ENCODE data around the gene MEGF10.
"Not testable (repeated sequence)": the region's sequence is repeated elsewhere in the genome, so short reads cannot be mapped to it uniquely, and the experiment has no call there.

MEGF10 gene

DNA sequence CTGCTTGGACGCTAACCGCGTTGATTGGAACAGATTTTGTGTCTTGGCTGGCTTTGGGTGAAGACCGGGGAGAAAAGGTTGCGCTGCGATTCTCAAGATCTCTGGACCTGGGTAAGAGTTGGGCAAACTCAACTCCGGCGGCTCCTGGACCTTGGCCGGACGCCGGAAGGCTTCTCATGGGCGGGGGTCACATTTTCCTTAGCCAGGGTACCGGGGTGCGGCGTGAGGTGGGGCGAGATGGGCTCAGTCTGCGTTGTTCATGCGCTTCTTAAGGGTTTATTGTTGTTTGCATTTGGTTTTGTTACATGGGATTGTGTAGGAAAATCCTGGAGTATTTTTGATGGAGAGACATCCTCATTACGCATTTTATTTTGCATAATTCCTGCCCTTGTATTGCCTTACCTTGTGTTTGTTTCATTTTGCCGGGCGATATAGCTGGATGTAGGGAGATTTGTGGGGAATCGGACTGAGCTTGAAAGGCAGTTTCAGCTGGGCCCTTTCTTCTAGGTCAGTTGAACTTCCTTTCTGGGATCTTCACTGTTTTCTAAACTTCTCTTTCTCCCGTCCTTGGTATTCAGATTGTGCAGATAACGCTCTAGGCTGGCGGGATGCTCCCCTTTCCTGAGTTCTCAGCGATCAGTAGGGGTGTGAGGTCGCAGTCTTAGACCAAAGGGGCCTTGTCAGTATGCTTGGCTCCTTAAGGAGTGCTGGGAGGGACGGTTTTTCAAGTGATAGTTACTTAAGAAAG, 524 bp downstream of the MEGF10 start:
- Histone ChIP-seq H3K27me3 (ENCODE audit: control insufficient read depth, insufficient read depth, low read length) (peaks cover 2% of the 10 kb centered on the region), H3K36me3 (ENCODE audit: control insufficient read depth, insufficient read depth, low read length) (no peaks in the 10 kb centered on the region), H3K9ac (ENCODE audit: low read length) (no peak overlapping the region), H3K27ac (ENCODE audit: low read depth, low read length) (no peak overlapping the region), H3K4me1 (ENCODE audit: control insufficient read depth, insufficient read depth, low read length) (no peaks in the 10 kb centered on the region), H3K4me3 (ENCODE audit: low read length) (peak overlapping the region; percentile 38)

DNA sequence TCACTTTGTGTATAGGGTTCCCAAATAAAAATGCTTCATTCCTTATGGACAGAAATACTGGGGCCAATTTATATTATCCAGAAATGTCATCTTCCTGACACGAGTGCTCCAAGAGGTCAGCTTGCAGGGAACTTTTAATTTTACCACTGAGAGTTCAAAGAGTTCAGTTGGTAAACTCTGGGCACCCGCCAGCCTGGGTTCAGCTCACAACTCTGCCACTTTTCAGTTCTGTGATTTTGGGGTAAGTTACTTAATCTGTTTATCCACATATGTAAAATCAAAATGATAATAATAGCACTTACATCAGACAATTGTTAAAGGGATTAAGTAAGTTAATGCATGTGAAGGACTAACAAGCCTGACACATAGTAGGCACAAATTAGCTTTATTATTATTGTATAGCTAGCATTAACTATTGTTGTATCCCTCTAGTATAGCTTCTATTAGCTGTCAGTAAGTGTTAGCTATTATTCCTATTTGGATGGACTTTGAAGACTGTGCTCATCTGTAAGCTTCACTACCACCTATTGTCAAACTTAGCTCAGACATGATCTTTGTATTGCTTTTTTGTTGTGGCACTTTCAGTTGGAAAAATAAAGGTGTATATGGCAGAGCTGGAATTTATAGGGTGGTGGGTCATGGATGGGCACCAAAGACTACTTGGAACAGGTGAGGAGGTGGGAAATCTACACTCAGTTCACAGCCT, 1.6 kb downstream of the MEGF10 start:
- Histone ChIP-seq H3K9ac (ENCODE audit: low read length) (no peak overlapping the region), H3K27me3 (ENCODE audit: control insufficient read depth, insufficient read depth, low read length) (peaks cover 2% of the 10 kb centered on the region), H3K36me3 (ENCODE audit: control insufficient read depth, insufficient read depth, low read length) (no peaks in the 10 kb centered on the region), H3K4me1 (ENCODE audit: control insufficient read depth, insufficient read depth, low read length) (no peaks in the 10 kb centered on the region), H3K27ac (ENCODE audit: low read depth, low read length) (no peak overlapping the region), H3K4me3 (ENCODE audit: low read length) (peak overlapping the region; percentile 2)

GRCh38 chr5:127293373-127293772, 2.8 kb downstream of the MEGF10 start:
- H3K27ac ChIP-seq (ENCODE audit: low read depth, low read length) = no peak overlapping the region
- no peak overlapping the region for H3K4me3 ChIP-seq (ENCODE audit: low read length)

GRCh38 chr5:127294829-127295228, 4.2 kb downstream of the MEGF10 start:
- H3K9ac ChIP-seq (ENCODE audit: low read length) = no peak overlapping the region
- no peak overlapping the region for H3K4me3 ChIP-seq (ENCODE audit: low read length)
- peaks cover 2% of the 10 kb centered on the region for H3K27me3 ChIP-seq (ENCODE audit: control insufficient read depth, insufficient read depth, low read length)
- H3K27ac ChIP-seq (ENCODE audit: low read depth, low read length) = no peak overlapping the region
- H3K4me1 ChIP-seq (ENCODE audit: control insufficient read depth, insufficient read depth, low read length) = no peaks in the 10 kb centered on the region
- H3K36me3 ChIP-seq (ENCODE audit: control insufficient read depth, insufficient read depth, low read length) = no peaks in the 10 kb centered on the region

More at GRCh38 chr5:127293373-127293772, 2.8 kb downstream of the MEGF10 start:
- H3K36me3 ChIP-seq (ENCODE audit: control insufficient read depth, insufficient read depth, low read length) = no peaks in the 10 kb centered on the region
- H3K27me3 ChIP-seq (ENCODE audit: control insufficient read depth, insufficient read depth, low read length) = peaks cover 2% of the 10 kb centered on the region
- no peaks in the 10 kb centered on the region for H3K4me1 ChIP-seq (ENCODE audit: control insufficient read depth, insufficient read depth, low read length)
- no peak overlapping the region for H3K9ac ChIP-seq (ENCODE audit: low read length)

GRCh38 chr5:127295454-127295853, 4.9 kb downstream of the MEGF10 start:
- H3K36me3 ChIP-seq (ENCODE audit: control insufficient read depth, insufficient read depth, low read length) = no peaks in the 10 kb centered on the region
- no peak overlapping the region for H3K9ac ChIP-seq (ENCODE audit: low read length)
- H3K27me3 ChIP-seq (ENCODE audit: control insufficient read depth, insufficient read depth, low read length) = peaks cover 2% of the 10 kb centered on the region
- H3K4me3 ChIP-seq (ENCODE audit: low read length) = no peak overlapping the region
- H3K4me1 ChIP-seq (ENCODE audit: control insufficient read depth, insufficient read depth, low read length) = no peaks in the 10 kb centered on the region
- H3K27ac ChIP-seq (ENCODE audit: low read depth, low read length) = no peak overlapping the region

GRCh38 chr5:127296321-127296720, 5.7 kb downstream of the MEGF10 start:
- peaks cover 2% of the 10 kb centered on the region for H3K27me3 ChIP-seq (ENCODE audit: control insufficient read depth, insufficient read depth, low read length)
- no peak overlapping the region for H3K9ac ChIP-seq (ENCODE audit: low read length)
- H3K4me3 ChIP-seq (ENCODE audit: low read length) = no peak overlapping the region
- H3K4me1 ChIP-seq (ENCODE audit: control insufficient read depth, insufficient read depth, low read length) = no peaks in the 10 kb centered on the region
- no peaks in the 10 kb centered on the region for H3K36me3 ChIP-seq (ENCODE audit: control insufficient read depth, insufficient read depth, low read length)
- H3K27ac ChIP-seq (ENCODE audit: low read depth, low read length) = no peak overlapping the region

GRCh38 chr5:127296894-127297293, 6.3 kb downstream of the MEGF10 start:
- H3K36me3 ChIP-seq (ENCODE audit: control insufficient read depth, insufficient read depth, low read length); H3K27me3 ChIP-seq (ENCODE audit: control insufficient read depth, insufficient read depth, low read length); H3K9ac ChIP-seq (ENCODE audit: low read length); H3K4me3 ChIP-seq (ENCODE audit: low read length); H3K4me1 ChIP-seq (ENCODE audit: control insufficient read depth, insufficient read depth, low read length); H3K27ac ChIP-seq (ENCODE audit: low read depth, low read length): not testable (repeated sequence)

DNA sequence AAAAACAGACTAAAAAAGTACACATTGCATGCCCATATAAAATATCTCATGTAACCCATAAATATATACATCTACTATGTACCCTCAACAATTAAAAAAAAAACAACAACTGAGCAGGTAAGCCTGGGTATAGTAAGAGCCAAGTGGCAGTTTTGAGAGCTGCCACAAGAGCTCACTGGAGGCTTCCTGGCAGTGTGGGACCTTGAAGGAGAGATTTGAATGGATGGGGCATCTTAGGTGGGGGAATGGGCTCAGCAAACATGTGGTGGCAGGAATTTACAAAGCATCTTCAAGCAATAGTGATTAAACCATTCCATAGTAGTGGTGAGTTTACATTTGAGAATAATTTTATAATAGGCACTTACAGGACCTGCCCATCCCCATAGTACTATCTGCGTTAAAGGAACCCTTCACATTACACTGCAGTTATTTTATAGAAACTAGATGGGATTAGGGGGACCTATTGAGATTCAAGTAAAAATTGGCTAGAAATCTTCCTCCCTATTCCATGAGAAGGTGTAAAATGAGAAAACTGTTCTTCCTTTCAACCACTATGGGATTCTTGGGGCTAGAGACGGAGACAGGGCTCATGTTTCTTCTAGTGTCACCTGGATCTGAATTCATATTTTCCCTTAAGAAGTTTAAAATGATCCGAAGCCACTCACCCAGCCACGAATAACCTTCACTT, 6.9 kb downstream of the MEGF10 start:
- Histone ChIP-seq H3K27me3 (ENCODE audit: control insufficient read depth, insufficient read depth, low read length) (no peaks in the 10 kb centered on the region), H3K36me3 (ENCODE audit: control insufficient read depth, insufficient read depth, low read length) (no peaks in the 10 kb centered on the region), H3K4me1 (ENCODE audit: control insufficient read depth, insufficient read depth, low read length) (no peaks in the 10 kb centered on the region), H3K27ac (ENCODE audit: low read depth, low read length) (no peak overlapping the region), H3K9ac (ENCODE audit: low read length) (no peak overlapping the region), H3K4me3 (ENCODE audit: low read length) (no peak overlapping the region)

DNA sequence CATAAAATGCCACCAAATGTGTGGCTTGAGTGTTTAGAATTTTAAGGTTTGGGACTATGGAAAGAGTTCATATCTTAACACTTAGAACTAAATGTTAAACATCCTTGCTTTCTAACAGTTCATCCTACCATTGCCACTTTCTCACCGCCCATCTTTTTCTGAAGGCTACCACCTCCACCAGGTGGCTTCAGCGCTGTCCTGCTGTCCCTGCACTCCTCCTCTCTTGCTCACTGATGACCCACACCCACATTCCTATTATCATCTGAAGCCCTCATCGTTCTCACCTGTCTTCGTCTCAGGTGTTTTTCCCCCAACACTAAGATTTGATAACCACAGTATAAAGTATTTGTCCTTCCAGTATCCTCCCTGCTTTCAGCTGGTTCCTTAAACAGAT, 7.4 kb downstream of the MEGF10 start:
- no peaks in the 10 kb centered on the region for H3K36me3 ChIP-seq (ENCODE audit: control insufficient read depth, insufficient read depth, low read length)
- H3K27me3 ChIP-seq (ENCODE audit: control insufficient read depth, insufficient read depth, low read length) = no peaks in the 10 kb centered on the region
- no peak overlapping the region for H3K9ac ChIP-seq (ENCODE audit: low read length)
- no peak overlapping the region for H3K4me3 ChIP-seq (ENCODE audit: low read length)
- H3K27ac ChIP-seq (ENCODE audit: low read depth, low read length) = no peak overlapping the region
- H3K4me1 ChIP-seq (ENCODE audit: control insufficient read depth, insufficient read depth, low read length) = no peaks in the 10 kb centered on the region

DNA sequence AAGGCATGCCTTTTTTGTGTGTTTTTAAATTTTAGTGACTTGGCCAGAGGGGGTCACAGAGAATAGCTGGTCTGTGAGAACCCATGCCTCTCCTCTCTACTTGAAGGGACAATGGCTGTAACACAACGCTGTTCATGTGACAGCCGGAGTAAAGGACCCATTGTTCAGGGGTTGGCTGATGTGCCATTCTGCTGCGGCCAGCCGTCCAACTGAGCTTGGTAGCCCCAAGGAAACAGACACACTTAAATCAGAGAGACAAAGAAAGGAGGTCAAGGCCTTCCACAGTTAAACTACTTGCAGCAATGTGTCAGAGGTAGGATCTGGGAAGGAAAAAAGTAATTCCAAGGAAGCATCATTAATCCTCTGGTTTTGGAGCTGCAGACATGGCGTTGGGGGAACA, 8.1 kb downstream of the MEGF10 start:
- H3K36me3 ChIP-seq (ENCODE audit: control insufficient read depth, insufficient read depth, low read length) = no peaks in the 10 kb centered on the region
- no peak overlapping the region for H3K27ac ChIP-seq (ENCODE audit: low read depth, low read length)
- no peak overlapping the region for H3K4me3 ChIP-seq (ENCODE audit: low read length)
- no peak overlapping the region for H3K9ac ChIP-seq (ENCODE audit: low read length)
- no peaks in the 10 kb centered on the region for H3K27me3 ChIP-seq (ENCODE audit: control insufficient read depth, insufficient read depth, low read length)
- H3K4me1 ChIP-seq (ENCODE audit: control insufficient read depth, insufficient read depth, low read length) = no peaks in the 10 kb centered on the region

DNA sequence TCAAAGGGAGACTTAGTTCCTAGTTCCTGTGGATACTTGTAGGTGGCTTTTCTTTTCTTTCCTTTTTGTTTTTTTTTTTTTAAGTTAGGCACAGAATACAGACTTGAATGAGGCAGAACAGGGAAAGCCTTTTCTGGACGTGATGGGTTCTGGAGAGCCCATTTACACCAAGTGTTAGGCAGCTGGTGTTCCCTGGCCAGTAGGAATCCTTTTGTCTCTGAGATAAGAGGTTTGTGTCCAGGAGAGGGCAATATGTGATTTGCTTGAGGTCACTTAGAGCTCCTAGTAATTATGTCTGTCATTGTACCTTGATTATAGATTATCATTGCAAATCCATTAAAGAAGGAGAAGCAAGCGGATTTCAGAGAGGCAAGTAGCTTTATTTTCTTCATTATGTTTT, 9.1 kb downstream of the MEGF10 start:
- Histone ChIP-seq H3K36me3 (ENCODE audit: control insufficient read depth, insufficient read depth, low read length) (no peaks in the 10 kb centered on the region), H3K9ac (ENCODE audit: low read length) (no peak overlapping the region), H3K4me3 (ENCODE audit: low read length) (no peak overlapping the region), H3K4me1 (ENCODE audit: control insufficient read depth, insufficient read depth, low read length) (no peaks in the 10 kb centered on the region), H3K27ac (ENCODE audit: low read depth, low read length) (no peak overlapping the region), H3K27me3 (ENCODE audit: control insufficient read depth, insufficient read depth, low read length) (no peaks in the 10 kb centered on the region)

- Histone ChIP-seq H3K27ac (ENCODE audit: low read depth, low read length) (no peak overlapping the region), H3K4me1 (ENCODE audit: control insufficient read depth, insufficient read depth, low read length) (no peaks in the 10 kb centered on the region), H3K27me3 (ENCODE audit: control insufficient read depth, insufficient read depth, low read length) (no peaks in the 10 kb centered on the region), H3K36me3 (ENCODE audit: control insufficient read depth, insufficient read depth, low read length) (no peaks in the 10 kb centered on the region), H3K4me3 (ENCODE audit: low read length) (no peak overlapping the region), H3K9ac (ENCODE audit: low read length) (no peak overlapping the region)
Measured at GRCh38 chr5:127302509-127302908, 11.9 kb downstream of the MEGF10 start.
